Measurements from ENCODE around the gene UBE2I. TPM values are rescaled to one million over a fixed set of nuclear protein-coding genes. Genes with fewer than 3 reads are reported as not detected.
"Not testable (repeated sequence)": the region's sequence is repeated elsewhere in the genome, so short reads cannot be mapped to it uniquely, and the experiment has no call there.

The UBE2I gene
- total and polyA plus RNA-seq, 4 donors = 19.4 to 23.9 (median 22.5) TPM

DNA sequence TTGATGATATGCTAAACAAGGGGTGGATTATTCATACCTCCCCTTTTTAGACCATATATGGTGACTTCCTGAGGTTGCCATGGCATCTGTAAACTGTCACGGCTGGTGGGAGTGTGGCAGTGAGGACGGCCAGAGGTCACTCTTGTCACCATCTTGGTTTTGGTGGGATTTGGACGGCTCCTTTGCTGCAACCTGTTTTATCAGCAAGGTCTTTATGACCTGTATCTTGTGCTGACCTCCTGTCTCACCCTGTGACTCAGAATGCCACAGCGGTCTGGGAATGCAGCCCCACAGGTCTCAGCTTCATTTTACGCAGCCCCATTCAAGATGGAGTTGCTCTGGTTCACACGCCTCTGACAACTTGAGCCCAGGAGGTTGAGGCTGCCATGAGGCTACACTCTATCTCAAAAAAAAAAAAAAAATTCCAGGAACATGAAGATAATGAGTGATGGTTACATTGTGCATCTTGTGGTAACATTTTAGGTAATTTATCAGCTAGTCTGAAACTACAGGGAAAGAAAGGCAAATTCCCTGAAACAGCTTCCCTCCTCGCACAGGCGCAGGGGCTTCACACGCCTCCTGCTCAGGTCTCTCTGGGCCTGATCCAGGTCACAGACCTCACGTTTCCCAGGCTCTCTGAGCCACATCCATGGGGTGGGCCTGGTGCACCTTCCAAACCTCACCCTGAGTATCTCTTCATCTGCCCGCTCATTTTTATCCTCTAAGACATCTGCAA is 15.3 kb upstream of the UBE2I start (continued):
- TF ChIP-seq FOXA1 (IDR thresholded peaks at IDR 0.05) (no peak), RAD21 (IDR thresholded peaks at IDR 0.05) (no peak), FOXA2 (IDR thresholded peaks at IDR 0.05) (no peak), TAF1 (conservative IDR thresholded peaks at IDR 0.05) (no peak), RXRA (IDR thresholded peaks at IDR 0.05) (no peak)
- TF ChIP-seq, protein P1, sequence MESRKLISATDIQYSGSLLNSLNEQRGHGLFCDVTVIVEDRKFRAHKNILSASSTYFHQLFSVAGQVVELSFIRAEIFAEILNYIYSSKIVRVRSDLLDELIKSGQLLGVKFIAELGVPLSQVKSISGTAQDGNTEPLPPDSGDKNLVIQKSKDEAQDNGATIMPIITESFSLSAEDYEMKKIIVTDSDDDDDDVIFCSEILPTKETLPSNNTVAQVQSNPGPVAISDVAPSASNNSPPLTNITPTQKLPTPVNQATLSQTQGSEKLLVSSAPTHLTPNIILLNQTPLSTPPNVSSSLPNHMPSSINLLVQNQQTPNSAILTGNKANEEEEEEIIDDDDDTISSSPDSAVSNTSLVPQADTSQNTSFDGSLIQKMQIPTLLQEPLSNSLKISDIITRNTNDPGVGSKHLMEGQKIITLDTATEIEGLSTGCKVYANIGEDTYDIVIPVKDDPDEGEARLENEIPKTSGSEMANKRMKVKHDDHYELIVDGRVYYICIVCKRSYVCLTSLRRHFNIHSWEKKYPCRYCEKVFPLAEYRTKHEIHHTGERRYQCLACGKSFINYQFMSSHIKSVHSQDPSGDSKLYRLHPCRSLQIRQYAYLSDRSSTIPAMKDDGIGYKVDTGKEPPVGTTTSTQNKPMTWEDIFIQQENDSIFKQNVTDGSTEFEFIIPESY (IDR thresholded peaks at IDR 0.05) = no peak

DNA sequence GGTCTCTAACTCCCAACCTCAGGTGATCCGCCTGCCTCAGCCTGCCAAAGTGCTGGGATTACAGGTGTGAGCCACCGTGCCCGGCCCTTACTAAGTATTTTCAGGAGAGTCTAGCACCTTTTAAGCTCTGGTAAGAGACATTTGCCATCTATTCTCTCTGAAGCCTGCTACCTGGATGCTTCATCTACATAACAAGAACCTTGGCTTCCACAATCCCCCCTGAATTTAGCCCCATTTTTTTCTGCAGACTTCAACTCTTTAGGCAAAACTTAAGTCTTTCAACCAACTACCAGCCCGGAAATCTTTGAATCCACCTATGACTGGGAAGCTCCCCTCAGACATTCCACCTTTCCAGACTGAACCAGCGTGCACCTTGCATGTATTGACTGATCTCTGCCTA is 14.0 kb upstream of the UBE2I start:
- Histone ChIP-seq H3K4me1 (ENCODE audit: control insufficient read depth in 4 of 4, insufficient read depth in 4 of 4, low read length in 3 of 4) (peaks cover 9 to 37% (median 25%) of the 10 kb centered on the region in 4 donors), H3K9ac (ENCODE audit: low read depth in 1 of 2, low read length in 2 of 2) (no peak overlapping the region), H3K36me3 (ENCODE audit: control insufficient read depth in 4 of 4, insufficient read depth in 3 of 4, low read depth in 1 of 4, low read length in 3 of 4) (no peaks in the 10 kb centered on the region), H3K9me3 (ENCODE audit: control insufficient read depth in 4 of 4, low read length in 3 of 4) (no peaks in the 10 kb centered on the region), H3K4me3 (ENCODE audit: low read depth in 1 of 3, low read length in 3 of 3) (no peak overlapping the region), H3K27ac (ENCODE audit: low read depth in 1 of 2, low read length in 2 of 2) (no peak overlapping the region), H3K27me3 (ENCODE audit: control insufficient read depth in 4 of 4, insufficient read depth in 4 of 4, low read length in 3 of 4) (no peaks in the 10 kb centered on the region)
- TF ChIP-seq FOXA2 (IDR thresholded peaks at IDR 0.05) = no peak
- DNase-seq (ENCODE audit: low spot score) = no peak
- WGBS = 86% methylated on average over 5 of the region's 5 CpGs

DNA sequence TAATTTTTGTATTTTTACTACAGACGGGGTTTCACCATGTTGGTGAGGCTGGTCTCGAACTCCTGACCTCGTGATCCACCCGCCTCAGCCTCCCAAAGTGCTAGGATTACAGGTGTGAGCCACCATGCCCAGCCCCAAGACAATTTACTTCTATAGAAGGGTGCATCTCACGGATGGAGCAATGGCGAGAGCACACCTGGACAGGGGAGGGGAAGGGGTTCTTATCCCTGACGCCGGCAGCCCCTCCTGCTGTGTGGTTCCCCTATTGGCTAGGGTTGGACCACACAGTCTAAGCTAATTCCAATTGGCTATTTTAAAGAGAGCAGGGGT is 12.8 kb upstream of the UBE2I start:
- 88% methylated on average over 8 of the region's 8 CpGs for WGBS
- H3K36me3 ChIP-seq (ENCODE audit: control insufficient read depth in 4 of 4, insufficient read depth in 3 of 4, low read depth in 1 of 4, low read length in 3 of 4); H3K9me3 ChIP-seq (ENCODE audit: control insufficient read depth in 4 of 4, low read length in 3 of 4); H3K4me3 ChIP-seq (ENCODE audit: low read depth in 1 of 3, low read length in 3 of 3); H3K27me3 ChIP-seq (ENCODE audit: control insufficient read depth in 4 of 4, insufficient read depth in 4 of 4, low read length in 3 of 4); DNase-seq (ENCODE audit: low spot score): not testable (repeated sequence)
- peaks cover 7 to 38% (median 26%) of the 10 kb centered on the region in 4 donors for H3K4me1 ChIP-seq (ENCODE audit: control insufficient read depth in 4 of 4, insufficient read depth in 4 of 4, low read length in 3 of 4)
- H3K9ac ChIP-seq (ENCODE audit: low read depth in 1 of 2, low read length in 2 of 2) = peak overlapping the region in 1 of 2 donors; percentile 32
- H3K27ac ChIP-seq (ENCODE audit: low read depth in 1 of 2, low read length in 2 of 2) = peak overlapping the region; percentile 80 to 93

DNA sequence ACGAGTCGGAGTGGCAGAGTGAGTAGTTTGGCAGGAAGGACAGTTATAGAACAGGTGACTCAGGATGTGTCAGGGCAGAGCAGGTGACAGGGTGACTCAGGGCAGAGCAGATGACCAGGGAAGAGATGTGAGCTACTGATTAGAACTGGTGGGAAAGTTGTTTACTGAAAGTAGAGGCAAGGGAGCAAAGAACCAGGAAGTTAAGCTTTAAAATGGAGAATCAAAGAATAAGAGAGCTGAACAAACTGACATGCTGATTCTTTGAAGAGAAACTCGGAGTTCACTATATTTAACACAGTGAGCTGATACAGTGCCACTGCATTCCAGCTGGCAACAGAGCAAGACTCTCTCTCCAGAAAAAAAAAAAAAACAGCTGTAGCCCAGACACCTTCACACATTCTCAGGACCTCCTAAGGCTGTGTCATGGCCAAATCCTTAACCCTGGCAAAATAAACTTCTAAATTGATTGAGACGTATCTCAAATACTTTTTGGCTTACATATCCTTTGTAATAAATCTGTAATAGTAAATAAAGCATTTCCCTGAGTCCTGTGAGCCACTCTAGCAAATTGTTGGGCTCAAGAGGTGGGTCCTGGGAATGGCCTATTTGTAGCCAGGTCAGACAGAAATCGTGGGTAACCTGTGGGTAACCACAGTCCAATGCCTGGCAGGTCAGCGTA is 12.3 kb upstream of the UBE2I start:
- Histone ChIP-seq H3K4me1 (ENCODE audit: control insufficient read depth in 4 of 4, insufficient read depth in 4 of 4, low read length in 3 of 4) (peaks cover 5 to 35% (median 25%) of the 10 kb centered on the region in 4 donors), H3K27ac (ENCODE audit: low read depth in 1 of 2, low read length in 2 of 2) (peak overlapping the region; percentile 80 to 93), H3K4me3 (ENCODE audit: low read depth in 1 of 3, low read length in 3 of 3) (no peak overlapping the region), H3K36me3 (ENCODE audit: control insufficient read depth in 4 of 4, insufficient read depth in 3 of 4, low read depth in 1 of 4, low read length in 3 of 4) (no peaks in the 10 kb centered on the region), H3K9me3 (ENCODE audit: control insufficient read depth in 4 of 4, low read length in 3 of 4) (no peaks in the 10 kb centered on the region), H3K27me3 (ENCODE audit: control insufficient read depth in 4 of 4, insufficient read depth in 4 of 4, low read length in 3 of 4) (no peaks in the 10 kb centered on the region), H3K9ac (ENCODE audit: low read depth in 1 of 2, low read length in 2 of 2) (peak overlapping the region; percentile 41 to 78)
- 33% methylated on average over 6 of the region's 6 CpGs for WGBS
- DNase-seq (ENCODE audit: low spot score) = no peak
- TF ChIP-seq JUND (IDR thresholded peaks at IDR 0.05) (peak; percentile 84 to 97), EGR1 (IDR thresholded peaks at IDR 0.05; ENCODE audit: low read depth in 2 of 2) (no peak), FOXA2 (IDR thresholded peaks at IDR 0.05) (peak; percentile 51), RXRA (IDR thresholded peaks at IDR 0.05) (peak in 1 of 2 donors; percentile 73), NR2F2 (IDR thresholded peaks at IDR 0.05) (no peak), YY1 (IDR thresholded peaks at IDR 0.05) (peak; percentile 78), RAD21 (IDR thresholded peaks at IDR 0.05) (no peak)
- TF ChIP-seq, protein P2, sequence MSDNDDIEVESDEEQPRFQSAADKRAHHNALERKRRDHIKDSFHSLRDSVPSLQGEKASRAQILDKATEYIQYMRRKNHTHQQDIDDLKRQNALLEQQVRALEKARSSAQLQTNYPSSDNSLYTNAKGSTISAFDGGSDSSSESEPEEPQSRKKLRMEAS (IDR thresholded peaks at IDR 0.05) = no peak
- TF ChIP-seq, protein P3, sequence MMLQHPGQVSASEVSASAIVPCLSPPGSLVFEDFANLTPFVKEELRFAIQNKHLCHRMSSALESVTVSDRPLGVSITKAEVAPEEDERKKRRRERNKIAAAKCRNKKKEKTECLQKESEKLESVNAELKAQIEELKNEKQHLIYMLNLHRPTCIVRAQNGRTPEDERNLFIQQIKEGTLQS (IDR thresholded peaks at IDR 0.05) = peak; percentile 41
- TF ChIP-seq, protein P1 (IDR thresholded peaks at IDR 0.05) = no peak
- TF ChIP-seq, protein P4, sequence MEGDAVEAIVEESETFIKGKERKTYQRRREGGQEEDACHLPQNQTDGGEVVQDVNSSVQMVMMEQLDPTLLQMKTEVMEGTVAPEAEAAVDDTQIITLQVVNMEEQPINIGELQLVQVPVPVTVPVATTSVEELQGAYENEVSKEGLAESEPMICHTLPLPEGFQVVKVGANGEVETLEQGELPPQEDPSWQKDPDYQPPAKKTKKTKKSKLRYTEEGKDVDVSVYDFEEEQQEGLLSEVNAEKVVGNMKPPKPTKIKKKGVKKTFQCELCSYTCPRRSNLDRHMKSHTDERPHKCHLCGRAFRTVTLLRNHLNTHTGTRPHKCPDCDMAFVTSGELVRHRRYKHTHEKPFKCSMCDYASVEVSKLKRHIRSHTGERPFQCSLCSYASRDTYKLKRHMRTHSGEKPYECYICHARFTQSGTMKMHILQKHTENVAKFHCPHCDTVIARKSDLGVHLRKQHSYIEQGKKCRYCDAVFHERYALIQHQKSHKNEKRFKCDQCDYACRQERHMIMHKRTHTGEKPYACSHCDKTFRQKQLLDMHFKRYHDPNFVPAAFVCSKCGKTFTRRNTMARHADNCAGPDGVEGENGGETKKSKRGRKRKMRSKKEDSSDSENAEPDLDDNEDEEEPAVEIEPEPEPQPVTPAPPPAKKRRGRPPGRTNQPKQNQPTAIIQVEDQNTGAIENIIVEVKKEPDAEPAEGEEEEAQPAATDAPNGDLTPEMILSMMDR (IDR thresholded peaks at IDR 0.05; ENCODE audit: low read depth, low read length, missing input control) = no peak
- TF ChIP-seq, protein P5, sequence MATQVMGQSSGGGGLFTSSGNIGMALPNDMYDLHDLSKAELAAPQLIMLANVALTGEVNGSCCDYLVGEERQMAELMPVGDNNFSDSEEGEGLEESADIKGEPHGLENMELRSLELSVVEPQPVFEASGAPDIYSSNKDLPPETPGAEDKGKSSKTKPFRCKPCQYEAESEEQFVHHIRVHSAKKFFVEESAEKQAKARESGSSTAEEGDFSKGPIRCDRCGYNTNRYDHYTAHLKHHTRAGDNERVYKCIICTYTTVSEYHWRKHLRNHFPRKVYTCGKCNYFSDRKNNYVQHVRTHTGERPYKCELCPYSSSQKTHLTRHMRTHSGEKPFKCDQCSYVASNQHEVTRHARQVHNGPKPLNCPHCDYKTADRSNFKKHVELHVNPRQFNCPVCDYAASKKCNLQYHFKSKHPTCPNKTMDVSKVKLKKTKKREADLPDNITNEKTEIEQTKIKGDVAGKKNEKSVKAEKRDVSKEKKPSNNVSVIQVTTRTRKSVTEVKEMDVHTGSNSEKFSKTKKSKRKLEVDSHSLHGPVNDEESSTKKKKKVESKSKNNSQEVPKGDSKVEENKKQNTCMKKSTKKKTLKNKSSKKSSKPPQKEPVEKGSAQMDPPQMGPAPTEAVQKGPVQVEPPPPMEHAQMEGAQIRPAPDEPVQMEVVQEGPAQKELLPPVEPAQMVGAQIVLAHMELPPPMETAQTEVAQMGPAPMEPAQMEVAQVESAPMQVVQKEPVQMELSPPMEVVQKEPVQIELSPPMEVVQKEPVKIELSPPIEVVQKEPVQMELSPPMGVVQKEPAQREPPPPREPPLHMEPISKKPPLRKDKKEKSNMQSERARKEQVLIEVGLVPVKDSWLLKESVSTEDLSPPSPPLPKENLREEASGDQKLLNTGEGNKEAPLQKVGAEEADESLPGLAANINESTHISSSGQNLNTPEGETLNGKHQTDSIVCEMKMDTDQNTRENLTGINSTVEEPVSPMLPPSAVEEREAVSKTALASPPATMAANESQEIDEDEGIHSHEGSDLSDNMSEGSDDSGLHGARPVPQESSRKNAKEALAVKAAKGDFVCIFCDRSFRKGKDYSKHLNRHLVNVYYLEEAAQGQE (IDR thresholded peaks at IDR 0.05) = peak; percentile 29
